Fibroblast of lung (primary cell): ENCODE results near the gene ACE. TPM values are rescaled to one million over a fixed set of nuclear protein-coding genes. Genes with fewer than 3 reads are reported as not detected.

Experiments used
- DNase-seq, 2 donors: peaks; one replicate each; pipeline versions ENCODE4 v3.0.0 to v3.0.0-alpha.2; 2010; ENCODE audit warnings: low read depth in 2 of 2
- H2AFZ ChIP-seq: 2 replicates; pipeline ENCODE4 v1.5.1; 2012; ENCODE audit warnings: low read length, control low read depth, inconsistent platforms
- H3K27ac ChIP-seq: 2 replicates; pipeline ENCODE4 v1.5.1; 2011; ENCODE audit warnings: low read length, control low read depth; ENCODE audit not compliant: insufficient read depth
- H3K27me3 ChIP-seq: 2 replicates; pipeline ENCODE4 v1.5.1; 2011; ENCODE audit warnings: mild to moderate bottlenecking, low read length; ENCODE audit not compliant: control insufficient read depth, insufficient read depth
- H3K36me3 ChIP-seq: 2 replicates; pipeline ENCODE4 v1.5.1; 2011; ENCODE audit warnings: low read length; ENCODE audit not compliant: control insufficient read depth, insufficient read depth
- H3K4me1 ChIP-seq: 2 replicates; pipeline ENCODE4 v1.5.1; 2011; ENCODE audit warnings: low read length; ENCODE audit not compliant: control insufficient read depth, insufficient read depth; ENCODE audit errors: extremely low read depth
- H3K4me2 ChIP-seq: 2 replicates; pipeline ENCODE4 v1.5.1; 2011; ENCODE audit warnings: low read length, control low read depth; ENCODE audit not compliant: insufficient read depth; ENCODE audit errors: extremely low read depth
- H3K4me3 ChIP-seq, 4 experiments: fragments of 200-600 bp in 1 of 4; sonication (generic) in 1 of 4; replicated peaks in 1 of 4; 2 replicates each; pipeline ENCODE4 v1.5.1; 2011 to 2016; ENCODE audit warnings: low read length in 4 of 4, low read depth in 3 of 4, mild to moderate bottlenecking in 3 of 4, control low read depth in 2 of 4, inconsistent platforms in 1 of 4, mixed read lengths in 1 of 4; ENCODE audit not compliant: insufficient read depth in 1 of 4; ENCODE audit errors: control extremely low read depth in 1 of 4
- H3K79me2 ChIP-seq: 2 replicates; pipeline ENCODE4 v1.5.1; 2012; ENCODE audit warnings: mild to moderate bottlenecking, low read length, inconsistent platforms; ENCODE audit not compliant: control insufficient read depth, insufficient read depth
- H3K9ac ChIP-seq: 2 replicates; pipeline ENCODE4 v1.5.1; 2011; ENCODE audit warnings: mild to moderate bottlenecking, low read length, control low read depth; ENCODE audit not compliant: insufficient read depth
- H3K9me3 ChIP-seq: 2 replicates; pipeline ENCODE4 v1.5.1; 2012; ENCODE audit warnings: low read depth, low read length; ENCODE audit not compliant: control insufficient read depth, insufficient read depth
- H4K20me1 ChIP-seq: 2 replicates; pipeline ENCODE4 v1.5.1; 2011; ENCODE audit warnings: low read length; ENCODE audit not compliant: control insufficient read depth, insufficient read depth; ENCODE audit errors: extremely low read depth
- EZH2 ChIP-seq: IDR thresholded peaks from 2 replicates; pipeline ENCODE4 v1.5.1; 2012; ENCODE audit warnings: low read length, control low read depth, mild to moderate bottlenecking; ENCODE audit errors: missing control alignments
- polyA plus RNA-seq, 2 donors: library from polyadenylated mRNA; depleted of rRNA in 1 of 2; stranded (reverse) in 1 of 2; unstranded in 1 of 2; fragments of >200 nt; gene quantifications; 2 replicates each; pipeline ENCODE4 v1.2.1, GENCODE V29; 2011 to 2012; ENCODE audit warnings: missing spikeins in 1 of 2
- total RNA-seq: library from RNA; depleted of rRNA; stranded (reverse); fragments of >200 nt; gene quantifications from 2 replicates; pipeline ENCODE4 v1.2.1, GENCODE V29; 2014
- TF ChIP-seq, protein P1 (sequence below), 2 donors: IDR thresholded peaks in 1 of 2; conservative IDR thresholded peaks in 1 of 2; 1 replicate in 1 of 2; 2 replicates in 1 of 2; pipeline ENCODE4 v1.5.1; 2011 to 2012; ENCODE audit warnings: low read length in 2 of 2, control low read depth in 1 of 2, inconsistent platforms in 1 of 2, low read depth in 1 of 2, mild to moderate bottlenecking in 1 of 2

ACE gene
- total and polyA plus RNA-seq, 2 donors (not counting 1 experiment from before 2014, with no cell fraction given): 0.92 to 2.5 TPM

DNA sequence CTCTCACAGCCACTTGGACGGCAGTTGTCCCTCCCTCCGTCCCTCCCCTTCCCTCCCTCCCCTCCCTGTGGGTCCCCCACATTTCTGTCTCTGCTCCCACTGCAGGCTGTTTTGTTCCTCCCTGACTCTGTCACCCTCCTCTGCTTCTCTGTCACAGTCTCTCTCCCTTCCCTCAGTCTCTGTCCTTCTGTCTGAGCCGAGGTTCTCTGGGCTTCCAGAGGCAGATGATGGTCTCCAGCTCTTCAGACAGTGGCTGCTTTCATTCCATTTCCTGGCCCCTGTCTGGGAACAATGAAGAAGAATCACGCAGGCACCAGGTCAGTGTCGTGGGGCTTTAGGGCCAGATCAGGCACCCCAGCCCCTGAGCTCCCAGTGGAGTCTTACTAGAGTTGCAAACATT, 21.9 kb upstream of the ACE start:
- no peak for DNase-seq
- H3K4me1 ChIP-seq: peaks cover 1% of the 10 kb centered on the region
- no peaks in the 10 kb centered on the region for H3K79me2 ChIP-seq
- H3K9me3 ChIP-seq: no peaks in the 10 kb centered on the region
- H3K27ac ChIP-seq: no peak overlapping the region
- no peak overlapping the region for H2AFZ ChIP-seq
- no peak overlapping the region for H3K4me2 ChIP-seq
- H3K4me3 ChIP-seq: no peak overlapping the region
- H3K27me3 ChIP-seq: peaks cover 4% of the 10 kb centered on the region
- H3K9ac ChIP-seq: no peak overlapping the region
- no peaks in the 10 kb centered on the region for H4K20me1 ChIP-seq
- no peaks in the 10 kb centered on the region for H3K36me3 ChIP-seq
- no peak for TF ChIP-seq EZH2
- TF ChIP-seq, protein P1, sequence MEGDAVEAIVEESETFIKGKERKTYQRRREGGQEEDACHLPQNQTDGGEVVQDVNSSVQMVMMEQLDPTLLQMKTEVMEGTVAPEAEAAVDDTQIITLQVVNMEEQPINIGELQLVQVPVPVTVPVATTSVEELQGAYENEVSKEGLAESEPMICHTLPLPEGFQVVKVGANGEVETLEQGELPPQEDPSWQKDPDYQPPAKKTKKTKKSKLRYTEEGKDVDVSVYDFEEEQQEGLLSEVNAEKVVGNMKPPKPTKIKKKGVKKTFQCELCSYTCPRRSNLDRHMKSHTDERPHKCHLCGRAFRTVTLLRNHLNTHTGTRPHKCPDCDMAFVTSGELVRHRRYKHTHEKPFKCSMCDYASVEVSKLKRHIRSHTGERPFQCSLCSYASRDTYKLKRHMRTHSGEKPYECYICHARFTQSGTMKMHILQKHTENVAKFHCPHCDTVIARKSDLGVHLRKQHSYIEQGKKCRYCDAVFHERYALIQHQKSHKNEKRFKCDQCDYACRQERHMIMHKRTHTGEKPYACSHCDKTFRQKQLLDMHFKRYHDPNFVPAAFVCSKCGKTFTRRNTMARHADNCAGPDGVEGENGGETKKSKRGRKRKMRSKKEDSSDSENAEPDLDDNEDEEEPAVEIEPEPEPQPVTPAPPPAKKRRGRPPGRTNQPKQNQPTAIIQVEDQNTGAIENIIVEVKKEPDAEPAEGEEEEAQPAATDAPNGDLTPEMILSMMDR (conservative IDR thresholded peaks at IDR 0.05 in 1 of 2, IDR thresholded peaks at IDR 0.05 in 1 of 2; ENCODE audit: low read depth in 1 of 2, low read length in 2 of 2): no peak

DNA sequence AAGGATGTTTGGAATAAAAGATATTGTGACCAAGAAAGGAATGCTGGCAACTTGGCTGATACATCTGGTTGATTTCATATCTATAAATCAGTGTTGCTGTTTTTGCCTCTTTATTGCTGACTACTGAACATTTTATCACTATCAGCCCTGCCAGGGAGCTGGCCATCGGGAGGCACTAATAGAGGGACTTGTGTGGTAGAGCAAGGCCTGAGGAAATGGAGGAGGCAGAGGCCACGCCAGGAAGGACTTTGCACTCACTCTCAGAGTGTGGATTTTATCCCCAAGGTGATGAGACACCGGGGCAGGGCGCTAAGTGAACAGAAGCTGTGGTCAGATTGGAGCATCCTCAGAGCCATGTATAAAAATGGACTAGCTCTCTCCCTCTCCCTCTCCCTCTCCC, 21.4 kb upstream of the ACE start:
- no peak for DNase-seq
- H4K20me1 ChIP-seq: no peaks in the 10 kb centered on the region
- no peaks in the 10 kb centered on the region for H3K79me2 ChIP-seq
- H3K9ac ChIP-seq: no peak overlapping the region
- H3K4me2 ChIP-seq: no peak overlapping the region
- no peak overlapping the region for H3K4me3 ChIP-seq
- H3K27me3 ChIP-seq: peaks cover 4% of the 10 kb centered on the region
- no peaks in the 10 kb centered on the region for H3K9me3 ChIP-seq
- H2AFZ ChIP-seq: no peak overlapping the region
- no peak overlapping the region for H3K27ac ChIP-seq
- H3K4me1 ChIP-seq: peaks cover 5% of the 10 kb centered on the region
- no peaks in the 10 kb centered on the region for H3K36me3 ChIP-seq
- no peak for TF ChIP-seq EZH2
- TF ChIP-seq, protein P1 (conservative IDR thresholded peaks at IDR 0.05 in 1 of 2, IDR thresholded peaks at IDR 0.05 in 1 of 2; ENCODE audit: low read depth in 1 of 2, low read length in 2 of 2): no peak

DNA sequence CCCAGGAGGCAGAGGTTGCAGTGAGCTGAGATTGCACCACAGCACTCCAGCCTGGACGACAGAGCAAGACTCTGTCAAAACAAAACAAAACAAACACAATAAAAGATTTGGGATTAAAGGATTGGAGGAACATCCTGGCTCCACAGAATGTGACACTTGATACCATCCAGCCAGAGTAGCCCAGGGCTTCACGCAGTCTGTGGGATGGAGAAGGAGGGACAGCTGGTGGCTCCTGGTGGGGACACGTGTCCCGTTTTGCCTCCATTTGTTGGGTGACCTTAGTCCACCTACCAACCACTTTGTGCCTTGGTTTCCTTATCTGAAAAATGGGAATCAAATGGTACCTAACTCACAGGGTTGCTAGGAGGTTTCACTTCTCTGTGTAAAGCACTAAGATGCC, 18.4 kb upstream of the ACE start:
- peaks cover 6% of the 10 kb centered on the region for H3K4me1 ChIP-seq
- H3K27me3 ChIP-seq: no peaks in the 10 kb centered on the region
- H3K4me3 ChIP-seq: no peak overlapping the region
- no peaks in the 10 kb centered on the region for H4K20me1 ChIP-seq
- no peaks in the 10 kb centered on the region for H3K79me2 ChIP-seq
- H3K9ac ChIP-seq: no peak overlapping the region
- H3K9me3 ChIP-seq: no peaks in the 10 kb centered on the region
- no peak for DNase-seq
- H3K36me3 ChIP-seq: no peaks in the 10 kb centered on the region
- no peak overlapping the region for H3K27ac ChIP-seq
- TF ChIP-seq, protein P1 (conservative IDR thresholded peaks at IDR 0.05 in 1 of 2, IDR thresholded peaks at IDR 0.05 in 1 of 2; ENCODE audit: low read depth in 1 of 2, low read length in 2 of 2): no peak
- no peak for TF ChIP-seq EZH2
- no peak overlapping the region for H3K4me2 ChIP-seq
- no peak overlapping the region for H2AFZ ChIP-seq
